Vein endothelial cell (primary cell): ENCODE results near the gene HSF5. TPM values are rescaled to one million over a fixed set of nuclear protein-coding genes. Genes with fewer than 3 reads are reported as not detected.

Source experiments
- total RNA-seq: library from RNA; depleted of rRNA; stranded (reverse); fragments of >200 nt; gene quantifications from 2 replicates; pipeline ENCODE4 v1.2.3, GENCODE V29; 2012

The HSF5 gene
- total RNA-seq: under 0.01 and 0.19 TPM in 2 replicates

GRCh38 chr17:58487589-58488427, at the start of gene HSF5:
HSF5 (minus strand) TSS chr17:58488408; CDS start chr17:58488274, 134 bp downstream.

GRCh38 chr17:58513965-58514769, 26.0 kb upstream of the HSF5 start, which contains the start of gene MTMR4:
MTMR4 (minus strand) TSS chr17:58514638; CDS start chr17:58514407, 231 bp downstream.

GRCh38 chr17:58417300-58418092, 70.7 kb downstream of the HSF5 start, which contains the start of gene RNF43:
RNF43 (minus strand) TSS chr17:58417534; CDS start chr17:58415577, 1,957 bp downstream.

Other genes with a start within 250 kb of the HSF5 start
- not detected in 2 replicates for gene LPO, start 249.8 kb downstream of the HSF5 start, total RNA-seq
- gene MPO, start 207.5 kb downstream of the HSF5 start, total RNA-seq: 0.10 TPM in 1 of 2 replicates, not detected in the other
- gene TSPOAP1, start 159.6 kb downstream of the HSF5 start, total RNA-seq: not detected in 2 replicates
- gene SUPT4H1, start 136.2 kb downstream of the HSF5 start, total RNA-seq: 44.8 and 55.5 TPM in 2 replicates
- gene RNF43, start 70.9 kb downstream of the HSF5 start, total RNA-seq: not detected in 2 replicates
- 45.9 and 52.6 TPM in 2 replicates for gene MTMR4, start 26.2 kb upstream of the HSF5 start, total RNA-seq
- gene TEX14, start 203.6 kb upstream of the HSF5 start, total RNA-seq: under 0.01 TPM in 2 replicates
- gene RAD51C, start 204.2 kb upstream of the HSF5 start, total RNA-seq: 15.0 and 22.5 TPM in 2 replicates